Spleen (tissue), 11 donors: ENCODE results near the gene CEP350. TPM values are rescaled to one million over a fixed set of nuclear protein-coding genes. Genes with fewer than 3 reads are reported as not detected.

ENCODE experiments used
- DNase-seq: peaks from one replicate; pipeline ENCODE4 v3.0.0-alpha.2; 2020
- H3K27ac ChIP-seq, 8 donors: fragments of 200-600 bp; sonication (generic) in 7 of 8; 1 replicate in 4 of 8; 2 replicates in 4 of 8; pipeline versions ENCODE4 v1.5.0 to v1.8.0; 2016 to 2021; ENCODE audit warnings: inconsistent platforms in 4 of 8, mild to moderate bottlenecking in 4 of 8, moderate library complexity in 1 of 8
- H3K27me3 ChIP-seq, 7 donors: fragments of 200-600 bp; sonication (generic) in 6 of 7; replicated peaks in 1 of 7; 1 replicate in 4 of 7; 2 replicates in 3 of 7; pipeline versions ENCODE4 v1.5.0 to v1.8.0; 2016 to 2021; ENCODE audit warnings: inconsistent platforms in 3 of 7, mild to moderate bottlenecking in 1 of 7
- H3K36me3 ChIP-seq, 6 donors: fragments of 200-600 bp; sonication (generic) in 5 of 6; 1 replicate in 4 of 6; 2 replicates in 2 of 6; pipeline versions ENCODE4 v1.5.0 to v1.8.0; 2016 to 2021; ENCODE audit warnings: inconsistent platforms in 2 of 6
- H3K4me1 ChIP-seq, 6 donors: fragments of 200-600 bp; sonication (generic) in 5 of 6; 1 replicate in 3 of 6; 2 replicates in 3 of 6; pipeline versions ENCODE4 v1.5.0 to v1.8.0; 2016 to 2021; ENCODE audit warnings: inconsistent platforms in 3 of 6
- H3K4me3 ChIP-seq, 8 donors: fragments of 200-600 bp; sonication (generic) in 7 of 8; 1 replicate in 4 of 8; 2 replicates in 4 of 8; pipeline versions ENCODE4 v1.5.0 to v1.8.0; 2016 to 2021; ENCODE audit warnings: inconsistent platforms in 4 of 8, mild to moderate bottlenecking in 4 of 8, moderate library complexity in 2 of 8
- H3K9me3 ChIP-seq, 8 donors: fragments of 200-600 bp; sonication (generic) in 7 of 8; 1 replicate in 4 of 8; 2 replicates in 4 of 8; pipeline versions ENCODE4 v1.5.0 to v1.8.0; 2016 to 2021; ENCODE audit warnings: inconsistent platforms in 4 of 8
- POLR2A ChIP-seq, 3 donors: fragments of 450-650 bp; IDR thresholded peaks; one replicate each; pipeline ENCODE4 v1.5.1; 2017; ENCODE audit warnings: antibody characterized with exemption in 3 of 3, mild to moderate bottlenecking in 1 of 3
- POLR2AphosphoS5 ChIP-seq, 3 donors: sonication (generic); formaldehyde crosslinking; IDR thresholded peaks; one replicate each; pipeline ENCODE4 v1.5.1; 2017; ENCODE audit warnings: antibody characterized with exemption in 3 of 3
- WGBS, 5 donors: extraction: QIAGEN DNeasy Blood & Tissue Kit in 3 of 5; methylation state at CpG; one replicate each; pipeline versions ENCODE4 v1.1.5 to v1.1.7; 2013 to 2018; 5-methylcytosine and 5-hydroxymethylcytosine counted together
- intact Hi-C: fragments of 100-400 bp; cut with DNase I; formaldehyde crosslinking; loops from one replicate; pipeline ENCODE4 v1.15.0; 2023; ENCODE audit warnings: low total_unique reads
- polyA plus RNA-seq, 3 donors: library from polyadenylated mRNA; stranded (reverse); fragments of 200-250 nt; gene quantifications; one replicate each; pipeline ENCODE4 v1.2.1, GENCODE V29; 2013
- total RNA-seq, 7 donors: library from RNA; depleted of rRNA in 3 of 7; stranded (reverse); fragments of >200 nt in 3 of 7; fragmentation: NEBNext Ultra II Directional in 4 of 7; extraction: Animal tissue kit (Norgen Biotek cat#: 25700) in 4 of 7; gene quantifications; one replicate each; pipeline versions ENCODE4 v1.1.0 to v1.2.1, GENCODE V29; 2016 to 2021
- TF ChIP-seq, protein P1 (sequence below), 11 experiments: fragments of 200-600 bp in 7 of 11; fragments of 450-650 bp in 4 of 11; sonication (generic) in 4 of 11; IDR thresholded peaks in 8 of 11; conservative IDR thresholded peaks in 3 of 11; 1 replicate in 7 of 11; 2 replicates in 4 of 11; pipeline versions ENCODE4 v1.4.0 to v1.8.0; 2016 to 2021; ENCODE audit warnings: antibody characterized with exemption in 11 of 11, inconsistent platforms in 4 of 11, mild to moderate bottlenecking in 1 of 11
- donor health status: healthy with polysubstance abuse.
- donor health status: DM: no; HTN: no; CAD: no; lungs with moderate emphysema.
- donor health status: DM: no; HTN: no; CAD: no.
- donor health status: Bipolar disorder and iron deficiency.
- donor health status: healthy.
- donor health status: DM: no; HTN: no; CAD: no.
- donor health status: DM: yes; HTN: yes; CAD: no.

The CEP350 gene
- total and polyA plus RNA-seq, 10 donors, result 3.5 to 89.2 (median 66.0) TPM

DNA sequence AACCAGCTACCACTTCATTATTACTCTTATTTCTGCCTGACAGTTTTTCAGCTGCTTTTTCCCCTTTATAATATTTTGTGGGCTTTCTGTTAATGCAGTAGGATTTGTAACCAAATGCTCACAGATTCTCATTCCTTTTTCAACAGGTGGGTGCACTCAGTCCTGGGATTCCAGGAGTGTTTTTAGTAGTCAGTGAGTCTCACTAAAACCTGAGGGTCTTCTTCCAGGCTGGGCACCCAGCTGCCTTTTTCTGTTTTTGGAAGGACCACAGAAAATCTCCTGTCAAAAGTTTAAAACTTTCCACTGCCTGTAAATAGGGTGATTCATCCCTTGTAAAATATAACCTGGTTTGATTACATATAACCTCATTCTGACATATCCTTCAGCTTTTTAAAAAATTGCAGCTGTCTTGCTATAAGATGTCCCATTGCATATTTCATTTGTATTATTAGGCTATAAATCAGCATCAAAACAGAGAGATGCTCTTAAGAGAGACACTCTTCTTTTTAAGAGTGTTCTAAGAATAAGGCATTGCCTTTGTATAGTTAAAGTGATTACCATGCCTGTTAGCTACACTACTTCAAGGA lies 16.8 kb upstream of the CEP350 start:
- H3K27me3 ChIP-seq, result no peaks in the 10 kb centered on the region
- no peak overlapping the region for H3K27ac ChIP-seq
- H3K9me3 ChIP-seq, result no peaks in the 10 kb centered on the region
- DNase-seq, result no peak
- TF ChIP-seq POLR2A (IDR thresholded peaks at IDR 0.05) (no peak), POLR2AphosphoS5 (IDR thresholded peaks at IDR 0.05) (no peak)
- TF ChIP-seq, protein P1, sequence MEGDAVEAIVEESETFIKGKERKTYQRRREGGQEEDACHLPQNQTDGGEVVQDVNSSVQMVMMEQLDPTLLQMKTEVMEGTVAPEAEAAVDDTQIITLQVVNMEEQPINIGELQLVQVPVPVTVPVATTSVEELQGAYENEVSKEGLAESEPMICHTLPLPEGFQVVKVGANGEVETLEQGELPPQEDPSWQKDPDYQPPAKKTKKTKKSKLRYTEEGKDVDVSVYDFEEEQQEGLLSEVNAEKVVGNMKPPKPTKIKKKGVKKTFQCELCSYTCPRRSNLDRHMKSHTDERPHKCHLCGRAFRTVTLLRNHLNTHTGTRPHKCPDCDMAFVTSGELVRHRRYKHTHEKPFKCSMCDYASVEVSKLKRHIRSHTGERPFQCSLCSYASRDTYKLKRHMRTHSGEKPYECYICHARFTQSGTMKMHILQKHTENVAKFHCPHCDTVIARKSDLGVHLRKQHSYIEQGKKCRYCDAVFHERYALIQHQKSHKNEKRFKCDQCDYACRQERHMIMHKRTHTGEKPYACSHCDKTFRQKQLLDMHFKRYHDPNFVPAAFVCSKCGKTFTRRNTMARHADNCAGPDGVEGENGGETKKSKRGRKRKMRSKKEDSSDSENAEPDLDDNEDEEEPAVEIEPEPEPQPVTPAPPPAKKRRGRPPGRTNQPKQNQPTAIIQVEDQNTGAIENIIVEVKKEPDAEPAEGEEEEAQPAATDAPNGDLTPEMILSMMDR (IDR thresholded peaks at IDR 0.05 in 8 of 11, conservative IDR thresholded peaks at IDR 0.05 in 3 of 11), result no peak
- H3K36me3 ChIP-seq, result no peaks in the 10 kb centered on the region
- H3K4me1 ChIP-seq, result peaks cover 0 to 3% (median 0%) of the 10 kb centered on the region in 6 donors
- intact Hi-C loops, result no loop called here
- no peak overlapping the region for H3K4me3 ChIP-seq

GRCh38 chr1:179938752-179939151 lies 15.9 kb upstream of the CEP350 start:
- H3K9me3 ChIP-seq, result no peaks in the 10 kb centered on the region
- TF ChIP-seq, protein P1 (IDR thresholded peaks at IDR 0.05 in 8 of 11, conservative IDR thresholded peaks at IDR 0.05 in 3 of 11), result no peak
- TF ChIP-seq POLR2AphosphoS5 (IDR thresholded peaks at IDR 0.05) (no peak), POLR2A (IDR thresholded peaks at IDR 0.05) (no peak)
- whole genome bisulfite sequencing, 5 donors, result 40 to 55% (median 48%) methylated on average over 2 of the region's 2 CpGs
- intact Hi-C loops, result no loop called here
- peaks cover 0 to 3% (median 0%) of the 10 kb centered on the region in 6 donors for H3K4me1 ChIP-seq
- no peak overlapping the region for H3K4me3 ChIP-seq
- no peaks in the 10 kb centered on the region for H3K27me3 ChIP-seq
- no peaks in the 10 kb centered on the region for H3K36me3 ChIP-seq
- H3K27ac ChIP-seq, result no peak overlapping the region
- no peak for DNase-seq

DNA sequence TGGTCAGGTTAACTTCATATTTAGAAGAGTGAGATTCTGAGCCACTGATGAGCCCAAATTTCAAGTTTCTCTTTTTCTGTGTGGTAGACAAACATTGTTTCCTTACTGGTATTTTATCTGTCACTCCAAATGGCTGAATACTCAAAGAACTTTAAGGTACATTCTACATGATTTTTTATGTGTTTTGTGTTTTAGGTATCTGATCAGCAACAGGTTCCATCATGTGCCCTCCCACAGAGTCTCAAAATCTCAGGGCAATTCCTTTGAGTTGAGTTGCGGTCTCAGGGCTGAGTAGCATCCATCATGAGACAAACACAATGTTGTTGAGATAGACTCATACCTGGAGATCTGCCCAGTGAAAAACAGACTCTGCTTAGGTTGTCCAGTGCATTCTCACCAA lies 14.7 kb upstream of the CEP350 start:
- Histone ChIP-seq H3K9me3 (no peaks in the 10 kb centered on the region), H3K4me1 (peaks cover 0 to 3% (median 0%) of the 10 kb centered on the region in 6 donors), H3K36me3 (no peaks in the 10 kb centered on the region), H3K4me3 (no peak overlapping the region), H3K27me3 (no peaks in the 10 kb centered on the region), H3K27ac (no peak overlapping the region)
- DNase-seq, result no peak
- intact Hi-C loops, result no loop called here
- WGBS, 5 donors, result 92 to 100% (median 97%) methylated on average over 1 of the region's 1 CpG
- TF ChIP-seq, protein P1 (IDR thresholded peaks at IDR 0.05 in 8 of 11, conservative IDR thresholded peaks at IDR 0.05 in 3 of 11), result no peak
- TF ChIP-seq POLR2A (IDR thresholded peaks at IDR 0.05) (no peak), POLR2AphosphoS5 (IDR thresholded peaks at IDR 0.05) (no peak)

GRCh38 chr1:179941454-179941853 lies 13.2 kb upstream of the CEP350 start:
- 82 to 96% (median 83%) methylated on average over 2 of the region's 2 CpGs for WGBS, 5 donors
- H3K27ac ChIP-seq, result no peak overlapping the region
- intact Hi-C loops, result no loop called here
- H3K36me3 ChIP-seq, result no peaks in the 10 kb centered on the region
- peaks cover 0 to 3% (median 0%) of the 10 kb centered on the region in 6 donors for H3K4me1 ChIP-seq
- H3K27me3 ChIP-seq, result no peaks in the 10 kb centered on the region
- TF ChIP-seq POLR2A (IDR thresholded peaks at IDR 0.05) (no peak), POLR2AphosphoS5 (IDR thresholded peaks at IDR 0.05) (no peak)
- TF ChIP-seq, protein P1 (IDR thresholded peaks at IDR 0.05 in 8 of 11, conservative IDR thresholded peaks at IDR 0.05 in 3 of 11), result no peak
- H3K9me3 ChIP-seq, result no peaks in the 10 kb centered on the region
- H3K4me3 ChIP-seq, result no peak overlapping the region
- no peak for DNase-seq
